ENCODE measurements around the gene GJD3.
"Not testable (repeated sequence)": the region's sequence is repeated elsewhere in the genome, so short reads cannot be mapped to it uniquely, and the experiment has no call there.

The GJD3 gene

DNA sequence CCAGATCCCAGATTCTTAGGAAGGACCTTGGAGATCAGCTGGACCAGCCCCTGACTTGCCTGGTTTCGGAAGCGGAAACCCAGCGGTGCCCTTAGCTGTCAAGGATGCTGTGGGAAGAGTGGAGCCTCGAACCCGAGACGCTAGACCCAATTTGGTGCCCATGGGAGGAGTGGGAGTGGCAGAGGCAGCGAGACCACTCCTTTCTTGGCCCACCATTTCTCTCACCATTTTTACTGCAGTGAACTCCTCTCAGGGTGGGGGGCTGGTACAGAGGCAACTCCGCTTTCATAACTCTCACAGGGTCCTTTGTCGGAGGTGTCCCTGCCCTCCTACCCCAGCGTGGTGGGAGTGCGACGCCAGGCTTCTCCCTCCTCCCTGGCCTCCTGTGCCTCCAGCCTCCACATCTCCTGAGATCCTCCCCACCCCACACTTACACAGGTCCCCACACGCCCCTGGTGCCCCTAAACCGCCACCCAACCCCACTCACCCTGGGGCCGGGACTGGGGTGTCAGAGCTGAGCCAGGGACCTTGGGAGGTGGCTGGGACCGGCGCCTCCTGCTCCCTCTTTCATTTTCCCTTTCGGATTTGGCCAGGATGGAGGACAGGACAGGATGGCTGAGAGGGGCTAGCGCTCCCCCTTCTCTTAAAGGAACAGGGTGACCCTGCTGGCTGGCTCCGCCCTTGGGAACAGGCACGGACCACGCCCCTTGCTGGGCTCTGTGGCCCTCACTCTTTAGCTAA is at the start of gene GJD3:
Gene GJD3 (minus strand): TSS at position 617 of the 741 bp plus-strand sequence. CDS start 922 bp downstream, outside the sequence.
- TF ChIP-seq GATA1 (IDR thresholded peaks at IDR 0.05; ENCODE audit: low read depth, low read length) (no peak), POLR2A (IDR thresholded peaks at IDR 0.05; ENCODE audit: low read length) (no peak)
- DNase-seq: no peak

DNA sequence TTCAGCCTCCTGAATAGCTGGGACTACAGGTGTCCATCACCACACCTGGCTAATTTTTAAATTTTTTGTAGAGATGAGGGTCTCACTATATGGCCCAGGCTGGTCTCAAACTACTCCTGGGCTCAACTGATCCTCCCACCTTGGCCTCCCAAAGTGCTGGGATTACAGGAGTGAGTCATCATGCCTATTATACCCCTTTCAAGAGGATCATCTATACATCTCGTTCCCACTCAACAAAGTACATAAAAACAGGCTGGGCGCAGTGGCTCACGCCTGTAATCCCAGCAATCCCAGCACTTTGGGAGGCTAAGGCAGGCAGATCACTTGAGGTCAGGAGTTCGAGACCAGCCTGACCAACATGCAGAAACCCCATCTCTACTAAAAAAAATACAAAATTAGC is 49.8 kb upstream of the GJD3 start:
- DNase-seq: not testable (repeated sequence)

GRCh38 chr17:40412880-40413279 is 48.3 kb upstream of the GJD3 start:
- TF ChIP-seq GATA1 (IDR thresholded peaks at IDR 0.05; ENCODE audit: low read depth, low read length): no peak
- no peak for TF ChIP-seq POLR2A (IDR thresholded peaks at IDR 0.05; ENCODE audit: low read length)
- DNase-seq: no peak

DNA sequence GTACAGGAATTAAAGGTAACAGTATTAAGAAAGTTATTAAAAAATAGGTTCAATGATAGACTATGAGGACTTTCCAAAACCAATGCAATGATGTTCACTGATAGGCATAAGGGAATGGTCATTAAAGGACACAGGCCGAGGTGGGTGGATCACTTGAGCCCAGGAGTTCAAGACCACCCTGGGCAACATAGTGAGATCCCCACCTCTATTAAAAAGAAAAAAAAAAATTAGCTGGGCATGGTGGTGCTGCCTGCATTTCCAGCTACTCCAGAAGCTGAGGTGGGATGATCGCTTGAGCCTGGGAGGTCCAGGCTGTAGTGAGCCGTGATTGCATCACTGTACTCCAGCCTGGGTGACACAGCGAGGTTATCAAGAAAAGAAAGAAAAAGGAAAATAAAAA is 47.3 kb upstream of the GJD3 start:
- TF ChIP-seq GATA1 (IDR thresholded peaks at IDR 0.05; ENCODE audit: low read depth, low read length) (no peak), POLR2A (IDR thresholded peaks at IDR 0.05; ENCODE audit: low read length) (no peak)
- no peak for DNase-seq

GRCh38 chr17:40410082-40410481 is 45.5 kb upstream of the GJD3 start:
- TF ChIP-seq GATA1 (IDR thresholded peaks at IDR 0.05; ENCODE audit: low read depth, low read length): no peak
- TF ChIP-seq POLR2A (IDR thresholded peaks at IDR 0.05; ENCODE audit: low read length): no peak
- no peak for DNase-seq

GRCh38 chr17:40409540-40409939 is 45.0 kb upstream of the GJD3 start:
- not testable (repeated sequence) for DNase-seq

GRCh38 chr17:40407460-40407859 is 42.9 kb upstream of the GJD3 start:
- no peak for TF ChIP-seq POLR2A (IDR thresholded peaks at IDR 0.05; ENCODE audit: low read length)
- TF ChIP-seq GATA1 (IDR thresholded peaks at IDR 0.05; ENCODE audit: low read depth, low read length): no peak
- no peak for DNase-seq

GRCh38 chr17:40404003-40404402 is 39.5 kb upstream of the GJD3 start:
- no peak for TF ChIP-seq GATA1 (IDR thresholded peaks at IDR 0.05; ENCODE audit: low read depth, low read length)
- TF ChIP-seq POLR2A (IDR thresholded peaks at IDR 0.05; ENCODE audit: low read length): no peak
- no peak for DNase-seq

DNA sequence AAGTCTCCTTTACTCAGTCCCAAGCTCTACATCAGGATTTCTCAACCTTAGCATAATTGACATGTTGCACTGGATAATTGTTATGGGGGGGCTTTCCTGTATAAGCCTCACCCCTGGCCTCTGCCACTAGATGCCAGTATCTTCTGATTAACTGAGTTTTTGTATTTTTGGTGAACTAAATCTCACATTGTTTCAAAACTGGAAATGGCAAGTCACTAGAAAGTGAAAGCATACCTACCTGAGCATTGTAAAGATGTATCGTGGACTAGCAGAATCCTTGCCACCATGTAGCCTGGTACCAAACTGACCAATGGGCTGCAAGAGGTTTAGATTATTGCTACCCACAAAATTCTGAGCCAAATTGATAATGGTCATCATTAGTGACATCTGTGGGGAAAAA is 38.1 kb upstream of the GJD3 start:
- TF ChIP-seq GATA1 (IDR thresholded peaks at IDR 0.05; ENCODE audit: low read depth, low read length) (no peak), POLR2A (IDR thresholded peaks at IDR 0.05; ENCODE audit: low read length) (no peak)
- no peak for DNase-seq

DNA sequence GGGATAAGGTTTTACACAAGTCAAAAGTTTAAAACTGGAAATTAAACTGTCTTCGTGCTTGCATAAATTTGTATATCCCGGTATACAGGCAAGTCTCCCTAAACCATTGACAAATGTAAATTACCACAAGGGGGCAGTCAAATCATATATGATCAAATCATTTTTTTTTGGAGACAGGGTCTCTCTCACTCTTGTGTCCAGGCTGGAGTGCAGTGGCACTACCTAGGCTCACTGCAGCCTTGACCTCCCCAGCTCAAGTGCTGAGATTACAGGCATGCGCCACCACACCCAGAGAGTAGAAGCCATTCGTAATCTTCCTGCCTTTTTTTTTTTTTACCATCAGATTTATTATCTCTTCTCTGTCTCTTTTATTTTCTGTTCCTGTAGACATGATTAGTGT is 34.6 kb upstream of the GJD3 start:
- TF ChIP-seq POLR2A (IDR thresholded peaks at IDR 0.05; ENCODE audit: low read length): peak; percentile 9
- no peak for TF ChIP-seq GATA1 (IDR thresholded peaks at IDR 0.05; ENCODE audit: low read depth, low read length)
- peak; percentile 54 to 58 for DNase-seq

DNA sequence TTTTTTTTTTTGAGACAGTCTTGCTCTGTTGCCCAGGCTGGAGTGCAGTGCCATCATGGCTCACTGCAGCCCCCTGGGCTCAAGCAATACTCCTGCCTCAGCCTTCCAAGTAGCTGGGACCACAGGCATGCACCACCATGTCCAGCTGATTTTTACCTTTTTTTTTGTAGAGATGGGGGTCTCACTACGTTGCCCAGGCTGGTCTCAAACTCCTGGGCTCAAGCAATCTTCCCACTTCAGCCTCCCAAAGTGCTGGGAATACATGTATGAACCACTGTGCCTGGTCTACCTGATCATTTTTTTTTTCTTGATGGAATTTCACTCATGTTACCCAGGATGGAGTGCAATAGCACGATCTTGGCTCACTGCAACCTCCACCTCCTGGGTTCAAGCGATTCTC is 22.0 kb upstream of the GJD3 start:
- DNase-seq: not testable (repeated sequence)

DNA sequence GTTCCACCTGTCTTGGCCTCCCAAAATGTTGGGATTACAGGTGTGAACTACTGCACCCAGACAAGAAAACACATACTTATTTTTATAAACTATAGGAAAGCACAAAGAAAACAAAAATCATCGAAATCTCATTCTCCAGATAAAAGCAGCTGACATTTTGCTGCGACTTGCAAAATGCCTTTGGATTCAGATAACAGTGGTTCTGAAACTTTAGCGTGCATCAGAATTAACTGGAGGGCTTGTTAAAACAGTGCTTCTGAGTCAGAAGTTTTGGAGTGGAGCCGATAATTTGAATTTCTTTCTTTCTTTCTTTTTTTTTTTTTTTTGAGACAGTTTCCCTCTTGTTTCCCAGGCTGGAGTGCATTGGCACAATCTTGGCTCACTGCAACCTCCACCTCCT is 17.7 kb upstream of the GJD3 start:
- no peak for DNase-seq

DNA sequence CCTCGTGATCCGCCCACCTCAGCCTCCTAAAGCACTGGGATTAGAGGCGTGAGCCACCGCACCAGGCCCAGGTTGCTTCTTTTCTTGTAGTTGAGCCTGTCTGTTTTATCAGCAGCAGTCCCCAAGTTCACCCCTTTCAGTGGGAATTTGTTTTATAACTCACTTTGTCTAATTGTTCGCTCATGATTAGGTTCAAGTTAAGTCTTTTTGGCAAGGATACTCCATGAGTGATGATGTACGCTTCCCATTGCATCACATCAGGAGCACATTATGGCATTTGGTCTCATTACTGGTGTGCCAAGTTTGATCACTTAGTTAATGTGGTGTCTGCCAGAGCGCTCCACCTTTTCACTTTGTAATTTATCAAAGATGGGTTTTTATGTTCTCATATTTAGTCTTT is 14.4 kb upstream of the GJD3 start:
- DNase-seq: no peak
- no peak for TF ChIP-seq POLR2A (IDR thresholded peaks at IDR 0.05; ENCODE audit: low read length)
- TF ChIP-seq GATA1 (IDR thresholded peaks at IDR 0.05; ENCODE audit: low read depth, low read length): no peak

More for the DNA sequence above, 17.7 kb upstream of the GJD3 start:
- no peak for TF ChIP-seq POLR2A (IDR thresholded peaks at IDR 0.05; ENCODE audit: low read length)
- no peak for TF ChIP-seq GATA1 (IDR thresholded peaks at IDR 0.05; ENCODE audit: low read depth, low read length)

DNA sequence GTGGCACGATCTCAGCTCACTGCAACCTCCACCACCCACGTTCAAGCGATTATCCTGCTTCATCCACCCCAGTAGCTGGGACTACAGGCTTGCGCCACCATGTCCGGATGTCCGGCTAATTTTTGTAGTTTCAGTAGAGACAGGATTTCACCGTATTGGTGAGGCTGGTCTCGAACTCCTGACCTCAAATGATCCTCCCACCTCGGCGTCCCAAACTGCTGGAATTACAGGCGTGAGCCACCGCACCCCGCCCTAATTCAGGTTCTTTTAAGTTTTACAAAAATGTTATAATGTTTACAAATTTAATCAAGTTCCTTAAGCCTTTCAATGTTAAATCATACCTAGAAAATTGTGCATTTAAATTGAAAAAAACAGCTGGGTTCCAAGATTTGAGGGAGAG is 13.3 kb upstream of the GJD3 start:
- TF ChIP-seq POLR2A (IDR thresholded peaks at IDR 0.05; ENCODE audit: low read length) (no peak), GATA1 (IDR thresholded peaks at IDR 0.05; ENCODE audit: low read depth, low read length) (no peak)
- no peak for DNase-seq

- DNase-seq: peak in 1 of 2 experiments; percentile 24
Measured at GRCh38 chr17:40376541-40376940, 12.0 kb upstream of the GJD3 start.

DNA sequence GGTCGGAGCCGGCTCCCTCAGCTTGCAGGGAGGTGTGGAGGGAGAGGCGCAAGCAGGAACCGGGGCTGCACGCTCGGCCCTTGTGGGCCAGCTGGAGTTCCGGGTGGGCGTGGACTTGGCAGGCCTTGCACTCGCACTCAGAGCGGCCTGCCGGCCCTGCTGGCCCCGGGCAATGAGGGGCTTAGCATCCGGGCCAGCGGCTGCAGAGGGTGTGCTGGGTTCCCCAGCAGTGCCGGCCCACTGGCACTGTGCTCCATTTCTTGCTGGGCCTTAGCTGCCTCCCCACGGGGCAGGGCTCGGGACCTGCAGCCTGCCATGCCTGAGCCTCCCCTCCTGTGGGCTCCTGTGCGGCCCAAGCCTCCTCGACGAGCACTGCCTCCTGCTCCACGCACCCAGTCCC is 11.2 kb upstream of the GJD3 start:
- not testable (repeated sequence) for DNase-seq

Data from erythroblast (primary cell).